ENCODE measurements around the gene TLE2. TPM values are rescaled to one million over a fixed set of nuclear protein-coding genes. Genes with fewer than 3 reads are reported as not detected.
A peak's percentile ranks its signal among the peaks of the same experiment; 100 is the strongest.

Gene TLE2
- polyA plus RNA-seq, 1 donor (not counting 4 experiments of a cell fraction or from before 2014, with no cell fraction given) = 0.88 TPM

- Histone ChIP-seq H4K20me1 (ENCODE audit: control insufficient read depth, extremely low read depth, insufficient read depth, low read length) (no peaks in the 10 kb centered on the region), H3K9me1 (ENCODE audit: control insufficient read depth, extremely low read depth, insufficient read depth, low read length) (no peaks in the 10 kb centered on the region), H3K4me3 (ENCODE audit: control insufficient read depth in 2 of 3, extremely low read depth in 1 of 3, insufficient read depth in 2 of 3, low read depth in 1 of 3, low read length in 3 of 3) (peak overlapping the region; percentile 35 to 72 (median 65)), H3K27me3 (ENCODE audit: control insufficient read depth, extremely low read depth, insufficient read depth, low read length) (no peaks in the 10 kb centered on the region), H3K4me2 (ENCODE audit: control insufficient read depth, extremely low read depth, insufficient read depth, low read depth, low read length) (peak overlapping the region; percentile 91), H3K9me3 (ENCODE audit: control insufficient read depth, low read depth, low read length) (no peaks in the 10 kb centered on the region), H3K4me1 (ENCODE audit: control insufficient read depth, extremely low read depth, insufficient read depth, low read length) (peaks cover 14% of the 10 kb centered on the region), H3K27ac (ENCODE audit: control insufficient read depth, insufficient read depth, low read length) (peak overlapping the region; percentile 76), H2AFZ (ENCODE audit: control insufficient read depth, low read length) (peak overlapping the region; percentile 93), H3K79me2 (ENCODE audit: control insufficient read depth, insufficient read depth, low read length) (no peaks in the 10 kb centered on the region), H3K36me3 (ENCODE audit: control insufficient read depth in 2 of 2, extremely low read depth in 1 of 2, insufficient read depth in 2 of 2, low read length in 2 of 2) (no peaks in the 10 kb centered on the region), H3K9ac (ENCODE audit: control insufficient read depth, extremely low read depth, insufficient read depth, low read length) (peak overlapping the region; percentile 79)
- FAIRE-seq (no peak), DNase-seq (ENCODE audit: low read depth, low spot score) (peak; percentile 33)
- no peak for TF ChIP-seq EZH2 (IDR thresholded peaks at IDR 0.05; ENCODE audit: low read length)
- peak in 2 of 3 experiments; percentile 5 to 49 for TF ChIP-seq CTCF (optimal IDR thresholded peaks at IDR 0.05 in 1 of 3, IDR thresholded peaks at IDR 0.05 in 1 of 3, conservative IDR thresholded peaks at IDR 0.05 in 1 of 3; ENCODE audit: extremely low read depth in 1 of 3, insufficient read depth in 2 of 3, low read length in 3 of 3)
- dilution Hi-C loops (cut with MboI; ENCODE audit: extremely low pct_ligation_motif_present, low sequenced_read_pairs) = no loop called here
These were observed 7.3 kb upstream of the TLE2 start for GRCh38 chr19:3036119-3036976.

- Histone ChIP-seq H3K27ac (ENCODE audit: control insufficient read depth, insufficient read depth, low read length) (peak overlapping the region; percentile 76), H3K9ac (ENCODE audit: control insufficient read depth, extremely low read depth, insufficient read depth, low read length) (peak overlapping the region; percentile 79), H3K4me1 (ENCODE audit: control insufficient read depth, extremely low read depth, insufficient read depth, low read length) (peaks cover 14% of the 10 kb centered on the region), H3K9me3 (ENCODE audit: control insufficient read depth, low read depth, low read length) (no peaks in the 10 kb centered on the region), H3K79me2 (ENCODE audit: control insufficient read depth, insufficient read depth, low read length) (no peaks in the 10 kb centered on the region), H4K20me1 (ENCODE audit: control insufficient read depth, extremely low read depth, insufficient read depth, low read length) (no peaks in the 10 kb centered on the region), H3K4me3 (ENCODE audit: control insufficient read depth in 2 of 3, extremely low read depth in 1 of 3, insufficient read depth in 2 of 3, low read depth in 1 of 3, low read length in 3 of 3) (peak overlapping the region; percentile 35 to 72 (median 65)), H3K4me2 (ENCODE audit: control insufficient read depth, extremely low read depth, insufficient read depth, low read depth, low read length) (peak overlapping the region; percentile 91), H3K27me3 (ENCODE audit: control insufficient read depth, extremely low read depth, insufficient read depth, low read length) (no peaks in the 10 kb centered on the region), H2AFZ (ENCODE audit: control insufficient read depth, low read length) (peak overlapping the region; percentile 93), H3K9me1 (ENCODE audit: control insufficient read depth, extremely low read depth, insufficient read depth, low read length) (no peaks in the 10 kb centered on the region), H3K36me3 (ENCODE audit: control insufficient read depth in 2 of 2, extremely low read depth in 1 of 2, insufficient read depth in 2 of 2, low read length in 2 of 2) (no peaks in the 10 kb centered on the region)
- dilution Hi-C loops (cut with MboI; ENCODE audit: extremely low pct_ligation_motif_present, low sequenced_read_pairs) = no loop called here
- TF ChIP-seq EZH2 (IDR thresholded peaks at IDR 0.05; ENCODE audit: low read length) = no peak
- no peak for TF ChIP-seq CTCF (optimal IDR thresholded peaks at IDR 0.05 in 1 of 3, IDR thresholded peaks at IDR 0.05 in 1 of 3, conservative IDR thresholded peaks at IDR 0.05 in 1 of 3; ENCODE audit: extremely low read depth in 1 of 3, insufficient read depth in 2 of 3, low read length in 3 of 3)
- FAIRE-seq = peak; percentile 85
- DNase-seq (ENCODE audit: low read depth, low spot score) = peak; percentile 85
These were observed 6.5 kb upstream of the TLE2 start for GRCh38 chr19:3035542-3036118.

Data from keratinocyte (primary cell).